Anterior cingulate cortex (tissue), 58 donors: ENCODE measurements around the gene NES.

Experiments
- DNase-seq, 58 donors: peaks; one replicate each; lab custom pipeline; 2025; lab: John Stamatoyannopoulos, UW

The NES gene

DNA sequence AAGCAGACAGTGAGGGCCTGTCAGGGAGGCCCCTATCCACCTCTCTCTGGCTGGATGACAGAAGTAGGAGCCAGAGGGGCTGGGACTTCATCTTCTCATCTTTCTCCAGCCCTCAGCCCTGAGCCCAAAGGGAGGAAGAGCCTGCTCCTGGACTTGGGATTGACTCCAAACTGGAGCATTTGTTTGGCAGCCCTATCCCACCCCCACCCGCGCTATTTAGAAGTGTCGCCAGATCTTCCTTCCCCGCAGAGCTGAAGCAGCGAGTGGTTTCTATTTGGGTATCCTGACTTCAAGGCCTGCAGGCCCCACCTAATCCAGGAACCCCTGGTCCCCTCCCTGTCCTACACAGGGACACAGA lies 9.6 kb downstream of the NES start:
- DNase-seq: peak in 25 of 58 donors; percentile 14 to 79 (median 41)

DNA sequence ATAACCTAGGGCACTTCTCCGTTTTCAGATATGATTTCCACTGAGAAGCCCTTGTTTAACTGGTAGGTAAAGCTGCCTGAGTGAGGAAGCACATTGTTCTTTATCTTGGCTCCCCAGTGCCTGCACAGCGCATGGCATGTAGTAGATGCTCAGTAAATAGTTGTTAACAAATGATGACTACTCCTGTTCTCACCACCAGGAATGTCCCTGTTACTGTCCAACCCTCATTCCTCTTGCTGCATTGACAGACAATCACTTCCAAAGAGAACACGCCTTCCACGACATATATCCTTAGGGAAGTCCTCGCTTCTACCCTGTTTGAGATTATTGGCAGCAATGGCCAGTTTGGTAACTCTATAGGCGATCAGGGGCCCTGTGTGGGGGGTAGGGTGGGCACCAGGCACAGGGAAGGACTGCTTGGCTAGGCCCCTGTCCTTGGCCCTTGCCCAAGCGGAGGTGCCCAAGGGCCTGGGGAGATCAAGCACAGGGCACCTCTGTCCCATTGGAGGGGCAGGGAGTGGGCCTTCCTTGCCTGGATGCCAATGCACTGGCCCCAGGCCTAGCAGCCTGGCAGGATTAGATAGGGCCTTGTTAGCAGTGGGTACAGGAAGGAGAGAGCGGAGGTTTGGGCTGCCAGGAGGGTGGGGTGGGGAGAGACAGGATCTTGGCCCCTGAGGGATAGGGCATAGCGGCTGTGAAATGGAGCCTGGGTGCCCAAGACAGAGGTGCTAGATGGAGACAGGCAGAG lies 10.2 kb downstream of the NES start:
- DNase-seq: no peak

DNA sequence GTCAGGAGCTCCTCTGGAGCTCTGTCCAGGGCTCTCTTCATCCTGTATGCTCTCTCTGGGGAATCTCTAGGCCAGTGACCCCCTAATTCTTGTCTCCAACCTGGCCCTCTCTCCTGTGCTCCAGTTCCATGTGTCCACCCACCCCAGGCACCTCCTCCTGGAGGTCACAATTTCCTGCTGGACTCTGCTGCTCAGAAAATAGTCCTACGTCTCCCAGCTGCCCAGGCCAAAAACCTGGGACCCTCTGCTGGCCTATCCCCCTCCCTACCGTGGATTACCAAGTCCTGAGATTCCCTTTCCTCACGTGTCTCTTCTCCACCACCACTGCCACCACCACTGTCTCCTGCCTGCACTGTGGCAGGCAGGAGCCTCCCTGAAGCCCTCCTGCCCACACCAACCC lies 11.7 kb downstream of the NES start:
- DNase-seq: no peak

DNA sequence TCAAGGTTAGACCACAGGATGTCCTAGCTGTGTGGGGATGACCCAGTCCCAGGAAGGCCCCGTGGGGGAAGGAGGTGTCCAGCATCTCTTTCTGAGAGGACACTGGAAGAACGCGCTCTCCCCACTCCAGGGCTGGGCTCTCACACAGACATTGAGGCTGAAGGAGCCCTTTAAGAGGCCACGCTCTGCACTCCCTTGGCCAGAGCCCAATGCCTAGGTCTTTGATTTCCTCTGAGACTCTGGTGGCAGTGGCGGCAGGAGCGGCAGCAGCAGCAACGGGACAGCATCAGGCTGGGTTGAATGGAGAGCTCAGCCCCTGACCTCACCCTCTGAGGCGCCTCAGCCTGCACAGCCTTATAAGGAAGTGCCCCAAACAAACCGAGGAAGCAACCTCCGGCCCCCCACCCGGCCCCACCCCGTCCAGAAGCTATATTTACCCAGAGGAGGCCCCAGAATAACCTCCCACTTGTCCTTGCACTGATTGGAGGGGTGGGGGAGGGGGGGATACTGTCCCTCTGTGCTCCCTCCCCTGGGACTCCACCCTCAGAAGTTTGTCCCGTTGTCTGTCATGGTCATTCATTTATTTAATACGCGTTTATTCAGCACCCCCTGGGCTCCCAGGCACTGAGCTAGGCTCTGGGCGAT lies 12.3 kb downstream of the NES start:
- peak in 16 of 58 donors; percentile 13 to 58 (median 31) for DNase-seq

DNA sequence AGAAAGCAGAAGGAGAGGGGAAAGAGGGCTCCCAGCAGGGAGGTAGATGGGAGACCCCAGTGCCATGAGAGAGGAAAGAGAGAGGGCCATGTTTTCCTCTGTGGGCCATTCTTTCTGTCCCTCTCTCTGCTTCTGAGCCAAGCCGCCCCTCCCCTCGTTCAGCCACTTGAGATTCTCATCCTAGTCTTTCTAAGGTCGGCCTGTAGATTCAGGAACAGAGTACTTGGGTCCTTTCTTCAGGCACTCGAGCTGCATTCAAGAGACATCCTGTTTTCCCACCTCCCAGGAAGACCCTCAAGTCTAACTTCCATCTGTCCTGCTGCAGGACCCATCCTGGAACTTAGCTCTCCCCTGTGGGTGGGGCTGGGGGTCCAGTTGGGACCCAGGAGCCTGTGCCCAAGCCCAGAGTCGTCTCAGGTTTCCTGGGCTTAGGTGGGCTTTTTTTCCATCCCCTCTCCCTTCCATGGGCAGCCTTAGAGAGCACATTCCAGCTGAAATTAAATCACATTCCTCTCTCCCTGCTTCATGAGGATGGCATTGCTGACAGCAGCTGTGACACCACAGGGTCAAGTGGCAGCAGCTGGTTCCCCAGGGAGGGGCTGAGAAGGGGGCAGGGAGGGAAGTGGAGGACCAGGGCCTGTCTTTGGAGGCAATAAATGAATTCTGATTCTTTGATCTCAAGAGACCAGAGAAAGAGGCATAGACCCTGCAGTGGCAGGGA lies 13.0 kb downstream of the NES start:
- DNase-seq: peak in 2 of 58 donors; percentile 25 to 37

DNA sequence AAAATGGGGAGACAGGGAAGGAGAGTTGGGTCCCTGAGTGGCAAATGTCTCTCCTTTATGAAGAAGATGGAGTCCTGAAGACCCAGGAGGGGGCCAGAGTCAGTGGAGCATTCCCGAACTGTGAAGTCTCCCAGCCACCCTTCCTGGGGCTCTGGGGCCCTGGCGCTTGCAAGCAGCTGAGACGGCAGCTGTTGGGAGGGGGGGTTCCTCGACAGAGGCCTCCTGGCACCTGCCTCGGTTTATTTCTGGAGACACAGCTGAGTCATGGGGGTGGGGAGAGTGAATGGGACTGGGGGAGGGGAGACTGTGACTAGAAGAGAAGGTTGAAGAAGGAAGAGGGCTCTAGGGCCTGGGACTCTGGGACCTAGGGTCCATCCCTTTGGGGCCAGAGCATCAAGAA lies 14.0 kb downstream of the NES start:
- peak in 17 of 58 donors; percentile 16 to 55 (median 27) for DNase-seq

DNA sequence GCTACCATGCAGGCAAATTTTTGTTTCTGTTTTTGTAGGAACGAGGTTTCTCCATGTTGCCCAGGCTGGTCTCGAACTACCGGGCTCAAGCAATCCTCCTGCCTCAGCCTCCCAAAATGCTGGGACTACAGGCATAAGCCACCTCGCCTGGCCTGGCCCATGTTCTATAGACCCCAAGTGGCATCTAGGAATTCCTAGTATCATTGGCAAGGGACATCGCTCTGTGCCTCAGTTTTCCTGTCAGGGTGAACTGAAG lies 14.5 kb downstream of the NES start:
- DNase-seq: no peak

DNA sequence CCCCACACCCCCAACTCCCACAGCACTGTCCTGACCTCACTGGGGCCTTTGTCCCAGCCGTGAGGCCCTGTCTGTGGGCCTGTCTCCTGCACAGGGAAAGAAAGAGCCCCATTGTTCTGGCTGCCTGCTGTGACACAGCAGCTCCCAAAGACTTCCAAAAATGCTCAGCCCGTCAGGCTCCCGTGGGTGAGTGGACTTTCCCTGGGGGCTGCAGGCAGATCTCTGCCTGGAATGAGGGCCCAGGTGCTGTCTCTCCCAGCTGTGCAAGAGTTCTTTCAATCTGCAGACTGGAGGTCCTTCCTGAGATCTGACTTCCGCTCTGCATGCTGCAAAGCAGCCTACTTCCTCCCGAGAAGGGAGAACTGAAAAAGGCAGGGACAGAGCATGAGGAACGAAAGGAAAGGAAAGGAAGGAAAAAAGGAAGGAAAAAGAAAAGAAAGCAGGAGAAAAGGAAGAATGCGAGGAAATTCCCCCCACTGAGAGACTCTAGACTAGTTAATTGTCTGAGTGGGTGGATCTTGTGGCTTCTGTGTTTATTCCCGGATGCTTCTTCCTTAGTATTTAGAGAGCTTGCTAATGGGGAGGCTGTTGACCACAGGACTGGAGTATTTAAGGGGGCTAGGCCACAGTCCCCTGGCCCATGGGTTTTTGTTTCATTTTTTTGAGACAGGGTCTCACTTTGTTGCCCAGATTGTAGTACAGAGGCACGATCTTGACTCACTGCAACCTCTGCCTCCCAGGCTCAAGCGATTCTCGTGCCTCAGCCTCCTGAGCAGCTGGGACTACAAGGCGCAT lies 15.0 kb downstream of the NES start:
- DNase-seq: peak in 43 of 58 donors; percentile 18 to 87 (median 61)

DNA sequence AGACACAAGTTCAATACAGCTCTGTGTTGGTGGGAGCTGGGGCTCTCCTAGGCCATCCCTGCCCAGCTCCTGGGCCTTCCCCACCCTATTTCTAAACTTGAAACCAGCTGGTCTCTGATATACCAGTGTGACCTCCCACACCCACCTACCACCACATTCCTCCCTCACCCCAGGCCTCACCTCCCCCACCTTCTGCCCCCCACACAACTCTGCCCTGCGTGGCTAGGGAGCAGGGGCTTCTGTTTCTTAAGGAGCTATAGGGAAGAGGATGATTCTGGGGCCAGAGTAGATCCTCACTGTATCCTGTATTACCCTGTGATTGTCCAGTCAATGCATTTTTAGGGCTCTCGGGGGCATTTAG lies 16.5 kb downstream of the NES start:
- no peak for DNase-seq

DNA sequence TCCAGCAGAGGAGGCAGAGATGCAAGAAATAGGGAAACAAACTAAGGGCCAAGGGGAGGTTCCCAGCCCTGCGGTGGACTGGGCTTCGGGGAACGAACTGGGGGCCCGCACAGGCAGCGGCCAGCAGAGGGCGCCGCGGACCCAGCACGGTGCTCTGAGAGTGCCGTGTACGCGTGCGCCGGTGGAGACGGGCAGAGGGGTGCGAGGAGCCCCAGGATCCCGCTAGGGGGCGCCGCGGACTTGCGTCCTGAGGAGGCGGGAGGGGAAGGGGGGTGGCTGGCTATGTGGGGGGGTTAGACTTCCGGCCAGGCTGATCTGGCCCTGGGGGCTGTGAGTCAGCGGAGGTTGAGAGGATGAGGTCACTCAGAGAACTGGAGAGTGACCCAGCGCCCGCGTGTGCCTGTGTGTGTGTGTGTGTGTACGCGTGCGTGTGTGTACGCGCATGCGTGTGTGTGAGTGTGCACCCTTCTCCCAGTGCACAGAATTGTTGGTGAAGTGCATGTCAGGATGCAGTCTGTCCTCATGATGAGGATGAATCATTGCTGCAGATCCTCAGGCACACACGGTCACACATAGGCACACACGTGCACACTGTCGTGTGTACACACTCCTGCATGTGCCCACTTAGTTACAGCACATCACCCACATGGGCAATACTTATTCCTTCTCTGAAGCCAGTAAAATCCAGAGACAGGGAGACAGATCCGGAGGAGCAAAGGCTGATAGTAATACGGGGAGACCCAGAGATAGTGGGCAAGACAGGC lies 17.0 kb downstream of the NES start:
- peak; percentile 50 to 98 (median 88) for DNase-seq

DNA sequence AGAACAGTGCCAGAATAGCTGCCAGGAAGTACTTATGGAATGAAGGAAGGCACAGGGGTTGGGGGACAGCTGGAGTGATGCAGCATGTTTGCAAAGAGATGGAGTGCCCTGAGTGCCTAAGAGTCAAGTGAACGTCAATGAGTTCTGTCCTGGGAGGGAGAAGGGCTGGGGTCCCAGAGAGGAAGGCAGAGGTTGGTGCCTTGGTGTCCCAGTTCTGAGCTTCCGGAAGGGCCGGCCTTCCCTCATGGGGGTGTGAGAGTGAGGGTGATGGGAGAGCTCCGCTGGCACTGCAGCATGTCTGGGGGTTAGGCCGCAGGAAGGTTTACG lies 17.6 kb downstream of the NES start:
- DNase-seq: no peak

DNA sequence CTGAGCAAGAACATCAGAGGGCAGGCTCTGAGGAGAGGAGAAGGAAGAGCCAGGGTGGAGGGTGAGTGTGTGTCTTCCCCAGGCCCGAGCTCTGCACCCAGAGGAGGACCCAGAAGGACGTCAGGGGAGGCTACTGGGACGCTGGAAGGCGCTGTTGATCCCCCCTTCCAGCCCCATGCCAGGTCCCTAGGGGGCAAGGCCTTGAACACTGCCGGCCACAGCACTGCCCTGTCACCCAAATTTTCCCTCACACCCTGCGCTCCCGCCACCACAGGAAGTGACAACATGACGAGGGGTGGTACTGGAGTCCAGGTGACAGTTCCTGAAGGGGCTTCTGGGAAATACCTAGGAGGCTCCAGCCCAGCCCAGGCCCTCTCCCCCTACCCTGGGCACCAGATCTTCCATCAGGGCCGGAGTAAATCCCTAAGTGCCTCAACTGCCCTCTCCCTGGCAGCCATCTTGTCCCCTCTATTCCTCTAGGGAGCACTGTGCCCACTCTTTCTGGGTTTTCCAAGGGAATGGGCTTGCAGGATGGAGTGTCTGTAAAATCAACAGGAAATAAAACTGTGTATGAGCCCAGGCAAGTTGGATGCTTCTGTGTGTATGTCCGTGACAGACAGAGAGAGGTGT lies 18.1 kb downstream of the NES start:
- no peak for DNase-seq

DNA sequence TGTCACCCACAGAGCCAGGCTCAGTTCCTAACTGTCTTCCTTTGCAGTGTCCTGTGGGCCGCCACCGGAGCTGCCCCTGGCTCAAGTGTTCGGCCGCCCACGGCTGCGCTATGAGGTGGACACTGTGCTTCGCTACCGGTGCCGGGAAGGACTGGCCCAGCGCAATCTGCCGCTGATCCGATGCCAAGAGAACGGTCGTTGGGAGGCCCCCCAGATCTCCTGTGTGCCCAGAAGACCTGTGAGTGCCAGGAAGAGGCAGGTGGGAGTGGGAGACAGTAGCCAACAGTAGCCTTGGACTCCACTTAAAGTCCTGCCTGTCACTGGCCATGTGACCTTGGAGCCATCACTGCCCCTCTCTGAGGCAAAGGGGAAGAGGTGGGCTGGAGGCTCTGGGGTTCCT lies 18.7 kb downstream of the NES start:
- no peak for DNase-seq

DNA sequence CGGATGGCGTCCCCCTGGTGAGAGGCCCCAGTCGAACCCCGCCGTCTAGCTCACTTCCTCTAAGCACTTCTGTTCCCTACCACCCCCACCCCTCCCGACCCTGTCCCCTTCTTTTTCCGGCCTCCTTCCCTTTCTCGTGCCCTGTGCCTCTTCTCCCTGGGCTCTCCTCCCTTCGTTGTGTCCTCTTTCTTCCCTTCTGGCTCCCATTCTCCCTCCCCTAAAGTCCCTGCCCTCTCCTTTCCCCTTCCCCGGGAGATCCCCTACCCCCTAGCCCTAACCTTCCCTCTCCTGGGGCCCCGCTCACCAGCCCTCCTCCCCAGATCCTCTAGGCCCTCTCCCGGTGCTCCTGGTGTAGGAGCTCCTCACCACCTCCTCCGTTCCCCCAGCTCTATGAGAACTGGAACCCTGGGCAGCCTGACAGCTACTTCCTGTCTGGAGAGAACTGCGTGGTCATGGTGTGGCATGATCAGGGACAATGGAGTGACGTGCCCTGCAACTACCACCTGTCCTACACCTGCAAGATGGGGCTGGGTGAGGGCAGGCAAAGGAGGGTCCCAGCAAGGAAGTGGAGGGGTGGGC lies 19.4 kb downstream of the NES start:
- peak in 4 of 58 donors; percentile 31 to 39 (median 35) for DNase-seq

DNA sequence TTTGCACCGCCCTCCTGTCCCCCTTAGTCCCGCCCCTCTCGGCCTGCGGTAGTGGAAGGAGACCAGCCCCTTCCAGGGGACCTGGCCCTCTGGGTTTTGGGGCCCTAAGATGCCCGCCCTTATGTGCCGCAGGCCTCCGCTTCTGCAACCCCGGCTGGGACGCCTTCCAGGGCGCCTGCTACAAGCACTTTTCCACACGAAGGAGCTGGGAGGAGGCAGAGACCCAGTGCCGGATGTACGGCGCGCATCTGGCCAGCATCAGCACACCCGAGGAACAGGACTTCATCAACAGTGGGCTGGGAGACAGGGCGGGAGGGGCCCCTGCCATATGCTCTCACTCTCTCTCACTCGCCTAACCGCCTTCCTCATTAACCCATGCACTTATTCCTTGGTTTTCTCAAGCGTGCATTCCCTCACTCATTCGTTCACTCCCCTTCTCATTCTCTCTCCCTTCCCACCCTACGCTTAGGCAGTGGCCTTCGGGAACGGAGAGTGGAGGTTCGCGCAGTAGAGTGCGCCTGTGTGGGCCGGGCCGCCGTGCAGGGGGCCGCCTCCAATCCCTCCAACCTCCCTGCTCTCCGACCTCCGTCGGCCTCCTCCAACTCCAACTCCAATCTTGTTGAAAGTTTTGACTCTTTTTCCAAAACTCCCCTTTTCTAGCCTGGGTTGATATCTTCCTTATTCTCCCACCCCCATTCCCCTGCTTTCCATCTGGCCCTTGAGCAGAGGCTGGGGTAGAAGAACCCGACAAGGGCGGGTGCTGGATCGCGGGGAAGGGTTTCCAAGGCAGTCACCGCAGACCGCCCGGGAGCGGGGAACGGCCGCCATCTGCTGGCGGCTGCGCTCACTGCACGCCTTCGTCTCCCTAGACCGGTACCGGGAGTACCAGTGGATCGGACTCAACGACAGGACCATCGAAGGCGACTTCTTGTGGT lies 20.1 kb downstream of the NES start:
- peak in 56 of 58 donors; percentile 36 to 91 (median 72) for DNase-seq

DNA sequence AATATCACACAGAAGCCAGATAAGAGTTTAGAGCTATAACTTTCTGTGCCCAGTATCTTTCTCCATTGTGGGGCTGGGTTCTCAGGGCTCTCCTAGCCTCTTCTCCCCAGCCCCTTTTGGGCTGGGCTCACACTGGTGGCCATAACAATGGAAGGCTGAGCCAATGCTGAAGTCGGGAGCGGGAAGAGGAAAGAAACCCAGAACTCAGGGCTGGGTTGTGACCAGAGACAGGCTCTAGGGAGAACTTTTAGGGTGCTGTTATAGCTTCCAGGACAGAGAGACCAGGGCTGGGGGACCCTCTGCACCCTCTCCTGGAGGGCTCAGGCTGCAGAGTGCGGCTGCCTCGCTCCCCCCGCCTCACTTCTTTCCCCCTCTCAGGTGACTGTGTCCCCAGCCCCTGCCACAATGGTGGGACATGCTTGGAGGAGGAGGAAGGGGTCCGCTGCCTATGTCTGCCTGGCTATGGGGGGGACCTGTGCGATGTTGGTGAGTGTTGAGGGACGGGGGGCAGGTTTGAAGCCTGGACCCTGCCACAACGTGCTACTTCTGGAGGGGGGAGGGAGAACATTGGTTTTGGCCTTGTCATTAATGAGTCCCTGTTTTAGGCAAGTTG lies 21.2 kb downstream of the NES start:
- no peak for DNase-seq

DNA sequence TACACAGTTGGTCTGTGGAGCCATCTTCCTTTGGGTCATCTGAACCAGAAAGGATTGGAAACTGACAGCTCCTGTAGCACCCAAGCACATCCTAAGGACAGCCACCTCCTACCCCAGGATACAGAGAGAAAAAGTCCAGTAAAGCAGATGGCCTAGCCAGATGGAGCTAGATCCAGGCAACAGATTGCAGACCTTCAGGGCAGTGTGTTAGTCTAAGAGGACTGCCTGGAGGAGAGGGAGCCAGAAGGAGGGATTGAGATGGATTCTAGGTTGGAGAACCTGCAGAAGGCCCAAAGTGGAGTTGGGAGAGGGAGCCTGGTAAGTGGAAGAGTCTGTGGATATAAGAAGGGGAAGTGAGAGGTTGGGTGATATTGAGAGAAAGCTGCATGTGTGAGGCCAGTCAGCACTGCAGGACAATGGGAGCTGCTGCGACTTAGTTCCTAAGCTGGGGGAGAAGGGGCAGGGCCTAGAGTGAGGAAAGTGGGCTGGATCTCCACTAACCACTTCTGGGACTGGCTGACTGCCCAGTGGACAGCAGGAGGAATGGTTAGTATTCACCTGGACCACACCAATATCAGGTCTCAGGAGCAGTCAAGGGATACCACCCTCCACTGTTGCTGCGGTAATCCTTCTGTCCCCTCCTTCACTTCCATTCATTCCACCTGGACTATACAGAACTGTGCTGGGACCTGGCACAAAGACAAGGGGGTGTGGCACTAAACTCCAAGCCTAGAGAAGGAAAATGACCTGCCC lies 21.9 kb downstream of the NES start:
- no peak for DNase-seq
